ENCODE measurements around the gene BACE2.
A peak's percentile ranks its signal among the peaks of the same experiment; 100 is the strongest.

The BACE2 gene

DNA sequence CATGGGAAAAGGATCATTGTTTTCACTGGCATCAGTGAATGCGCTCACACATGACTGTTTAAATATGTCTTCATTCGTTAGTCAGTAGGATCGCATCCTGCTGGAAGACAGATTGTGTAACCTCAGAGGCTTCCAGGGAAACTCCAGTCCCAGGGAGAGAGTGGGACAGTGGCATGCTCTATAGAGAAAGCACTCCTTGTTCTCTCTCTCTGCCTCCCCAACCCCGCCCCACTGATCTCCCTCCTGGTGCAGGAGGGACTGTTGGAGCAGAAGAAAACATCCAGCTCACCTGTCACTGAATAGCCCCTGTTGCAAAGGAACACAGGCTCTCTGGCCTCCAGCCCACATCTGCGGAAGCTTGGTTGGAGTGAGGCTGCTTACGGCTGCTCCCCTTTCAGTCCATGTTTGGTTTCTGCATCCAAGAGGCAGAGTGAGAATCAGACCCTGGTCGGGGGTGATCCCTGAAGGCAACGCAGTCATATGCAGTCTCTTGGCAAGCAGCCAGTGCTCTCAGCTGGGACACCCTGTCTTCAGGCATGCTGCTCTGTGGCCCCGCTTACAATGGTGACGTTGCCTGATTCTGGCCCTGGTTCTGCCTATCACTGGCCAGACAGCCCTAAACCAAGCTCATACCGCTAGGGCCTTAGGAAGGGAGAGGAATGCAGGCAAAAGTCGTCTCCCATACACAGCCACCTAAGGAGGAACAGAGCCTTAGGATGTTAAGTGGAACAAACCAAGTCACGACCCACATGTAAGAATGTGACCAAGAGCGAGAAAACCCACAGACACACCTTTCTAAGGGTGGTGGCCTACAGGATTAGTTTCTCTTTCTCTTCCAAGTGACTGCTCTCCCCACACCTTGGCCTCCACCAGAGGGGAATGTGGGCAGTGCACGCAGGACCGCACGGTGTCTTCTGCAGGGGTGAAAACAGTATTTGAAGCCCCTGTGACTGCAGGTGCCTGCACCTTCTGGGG is 39.7 kb downstream of the BACE2 start:
- peak; percentile 62 for DNase-seq (ENCODE audit: low read depth)
- no peak overlapping the region for H3K4me3 ChIP-seq (ENCODE audit: low read depth, low read length)

DNA sequence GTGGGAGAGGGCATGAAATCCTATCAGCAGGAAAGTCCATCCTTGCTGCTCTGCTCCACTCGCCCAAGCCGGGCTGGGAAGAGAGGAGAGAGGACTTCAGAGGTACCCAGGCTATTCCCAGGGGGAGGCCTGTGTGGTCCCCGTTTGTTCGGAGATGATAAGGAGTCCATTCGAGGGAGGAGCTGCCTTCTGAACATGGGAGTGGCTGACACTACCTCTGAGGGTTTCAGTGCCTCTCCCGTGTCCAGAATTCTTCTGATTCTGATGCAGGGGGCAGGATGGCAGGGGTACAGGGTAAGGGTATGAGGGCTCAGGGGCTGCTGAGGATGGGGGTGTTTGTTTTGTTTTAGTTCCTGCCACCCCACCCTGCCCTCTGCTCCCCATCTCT is 40.4 kb downstream of the BACE2 start:
- no peak overlapping the region for H3K4me3 ChIP-seq (ENCODE audit: low read depth, low read length)
- no peak for DNase-seq (ENCODE audit: low read depth)

DNA sequence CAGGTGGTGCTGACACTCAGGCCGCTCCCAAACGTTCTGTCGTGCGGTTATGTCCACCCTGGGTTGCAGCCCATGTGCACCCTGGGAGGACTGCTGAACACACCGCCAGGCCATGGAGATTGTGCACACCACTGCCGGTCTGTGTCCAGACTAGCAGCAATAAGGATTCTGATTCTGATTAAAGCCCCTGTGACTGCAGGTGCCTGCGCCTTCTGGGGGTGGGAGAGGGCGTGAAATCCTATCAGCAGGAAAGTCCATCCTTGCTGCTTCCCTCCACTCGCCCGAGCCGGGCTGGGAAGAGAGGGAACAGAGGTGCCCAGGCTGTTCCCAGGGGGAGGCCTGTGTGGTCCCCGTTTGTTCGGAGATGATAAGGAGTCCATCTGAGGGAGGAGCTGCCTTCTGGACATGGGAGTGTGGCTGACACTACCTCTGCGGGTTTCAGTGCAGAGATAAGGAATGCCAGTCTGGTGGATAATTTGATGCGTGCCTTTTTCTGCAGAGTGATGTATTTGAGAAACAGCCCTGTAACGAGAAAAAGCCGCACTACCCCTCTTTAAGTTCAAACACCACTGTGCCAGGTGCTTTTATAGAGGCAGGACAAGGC is 41.2 kb downstream of the BACE2 start:
- no peak overlapping the region for H3K4me3 ChIP-seq (ENCODE audit: low read depth, low read length)
- DNase-seq (ENCODE audit: low read depth): no peak

DNA sequence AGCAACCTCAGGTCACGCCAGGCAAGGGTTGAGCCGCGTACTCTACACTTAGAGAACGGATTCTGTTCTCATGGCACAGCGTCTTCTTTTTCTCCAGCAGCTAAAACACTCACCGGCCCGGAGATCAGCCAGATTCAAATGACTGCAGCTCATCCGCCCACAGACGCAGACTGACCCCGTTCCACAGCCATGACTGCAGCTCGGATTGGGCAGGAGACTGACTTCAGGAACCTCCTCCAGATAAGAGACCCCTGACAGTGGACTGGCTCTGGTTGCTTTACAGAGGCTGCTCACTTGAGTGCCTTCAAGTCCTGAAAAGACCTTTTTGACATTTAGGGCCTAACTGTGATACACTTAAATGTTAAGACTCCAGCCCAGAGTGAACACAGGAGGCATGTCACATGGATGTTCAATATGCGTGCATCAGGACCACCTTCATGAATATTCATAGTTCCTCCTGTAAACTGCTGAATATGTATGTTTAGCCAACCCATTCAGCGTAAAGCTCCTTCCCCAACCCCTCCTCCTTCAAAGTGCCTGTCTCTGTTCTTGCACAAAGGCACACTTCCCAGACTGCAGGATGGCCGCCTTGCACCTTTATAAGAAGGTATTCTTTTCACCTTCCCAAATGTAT is 42.6 kb downstream of the BACE2 start:
- no peak for DNase-seq (ENCODE audit: low read depth)
- H3K4me3 ChIP-seq (ENCODE audit: low read depth, low read length): no peak overlapping the region

DNA sequence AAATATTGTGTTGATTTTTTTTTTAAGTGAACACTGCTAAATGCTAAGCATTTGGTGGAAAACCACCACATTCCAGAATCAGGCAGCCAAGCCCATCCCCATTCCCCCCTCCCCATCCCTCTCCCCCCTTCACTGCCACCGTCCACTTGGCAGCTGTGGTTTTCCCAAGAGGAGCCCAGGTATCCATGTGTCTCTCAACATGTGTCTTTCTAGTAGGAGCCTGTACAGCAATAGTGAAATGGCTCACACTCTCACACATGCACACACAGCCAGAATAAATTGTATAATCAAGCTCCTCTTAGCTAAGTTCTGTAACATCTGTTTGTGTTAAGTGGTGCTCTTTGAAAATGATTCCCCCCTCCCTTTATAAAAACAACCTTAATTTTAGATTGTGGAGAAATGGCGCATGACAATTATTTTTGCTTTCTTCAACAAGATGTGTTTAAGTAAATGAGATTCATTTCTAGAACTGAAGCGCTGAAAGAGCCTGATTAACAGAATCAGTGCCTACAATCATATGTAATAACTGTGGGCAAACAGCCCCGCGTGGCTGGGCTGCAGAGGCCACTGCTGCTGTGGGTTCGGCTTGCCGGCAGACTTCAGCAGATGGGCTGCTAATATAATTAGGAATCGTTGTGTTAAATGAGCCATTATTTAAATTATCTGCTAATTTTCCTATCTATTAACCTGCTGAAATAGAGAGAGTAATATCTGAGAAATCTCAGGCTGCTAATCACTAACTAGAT is 43.3 kb downstream of the BACE2 start:
- no peak for DNase-seq (ENCODE audit: low read depth)
- H3K4me3 ChIP-seq (ENCODE audit: low read depth, low read length): no peak overlapping the region

DNA sequence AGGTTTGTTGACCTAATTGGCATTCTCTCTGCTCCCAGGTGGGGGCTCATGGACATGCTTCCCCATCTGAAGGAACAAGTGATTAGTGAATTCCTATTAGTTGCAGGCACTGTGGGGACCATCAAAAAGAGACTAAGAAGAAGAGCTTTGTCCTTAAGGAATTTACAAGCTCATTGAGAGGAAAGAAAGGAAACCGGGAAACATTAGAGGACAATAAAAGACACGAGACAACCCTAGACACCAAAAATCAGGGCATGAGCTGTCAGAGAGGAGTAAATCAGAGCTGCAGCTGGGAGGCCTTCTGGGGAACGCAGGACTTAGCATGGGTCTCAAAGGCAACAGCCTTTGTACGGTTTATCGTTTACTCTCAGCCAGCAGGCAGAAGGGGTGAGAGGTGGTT is 45.1 kb downstream of the BACE2 start:
- no peak for DNase-seq (ENCODE audit: low read depth)
- no peak overlapping the region for H3K4me3 ChIP-seq (ENCODE audit: low read depth, low read length)

DNA sequence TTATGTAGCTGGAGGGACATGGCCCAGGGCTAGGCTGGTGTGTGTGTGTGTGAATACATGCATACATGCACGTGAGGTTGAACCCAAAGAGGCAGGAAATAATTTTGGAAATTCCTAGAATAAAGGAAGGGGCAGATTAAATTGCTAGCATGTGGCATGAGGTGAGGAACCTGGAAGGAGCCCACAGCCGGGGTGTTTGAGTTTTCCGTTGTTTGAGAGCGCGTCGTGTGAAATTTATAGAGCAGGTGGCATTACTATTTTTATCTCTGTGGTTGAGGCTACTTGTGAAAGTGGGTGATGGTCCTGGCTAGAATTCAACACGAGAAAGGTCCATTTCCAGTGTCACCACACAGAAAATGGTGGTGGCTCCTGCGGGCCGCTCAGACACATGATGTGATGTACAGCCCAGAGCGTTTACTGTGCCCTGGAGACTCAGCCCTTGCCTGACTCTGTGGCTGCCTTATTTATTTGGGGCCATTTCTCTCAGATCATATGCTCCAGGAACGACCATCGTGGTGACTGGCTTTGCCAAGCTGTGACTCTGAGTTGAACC is 48.0 kb downstream of the BACE2 start:
- no peak for DNase-seq (ENCODE audit: low read depth)
- no peak overlapping the region for H3K4me3 ChIP-seq (ENCODE audit: low read depth, low read length)

DNA sequence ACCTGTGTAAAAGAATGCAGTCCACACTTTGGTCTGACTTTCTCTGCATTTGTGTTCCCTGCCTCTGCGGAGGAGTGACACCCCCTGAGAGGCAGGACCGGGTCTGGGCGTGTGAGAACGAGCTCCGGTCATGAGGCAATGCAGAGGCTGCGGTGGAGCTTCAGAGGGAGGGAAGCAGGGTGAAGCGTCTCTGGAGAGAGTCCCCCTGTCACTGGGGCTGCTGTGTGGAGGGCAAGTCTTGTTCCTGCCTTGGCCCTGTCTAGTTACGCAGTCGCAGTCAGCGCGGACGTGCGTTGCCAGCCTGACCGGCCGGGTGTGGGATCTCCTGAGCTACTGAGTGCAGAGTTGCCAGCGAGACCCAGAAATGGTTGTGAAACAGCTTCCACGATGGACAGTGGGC is 48.5 kb downstream of the BACE2 start:
- no peak overlapping the region for H3K4me3 ChIP-seq (ENCODE audit: low read depth, low read length)
- DNase-seq (ENCODE audit: low read depth): no peak

DNA sequence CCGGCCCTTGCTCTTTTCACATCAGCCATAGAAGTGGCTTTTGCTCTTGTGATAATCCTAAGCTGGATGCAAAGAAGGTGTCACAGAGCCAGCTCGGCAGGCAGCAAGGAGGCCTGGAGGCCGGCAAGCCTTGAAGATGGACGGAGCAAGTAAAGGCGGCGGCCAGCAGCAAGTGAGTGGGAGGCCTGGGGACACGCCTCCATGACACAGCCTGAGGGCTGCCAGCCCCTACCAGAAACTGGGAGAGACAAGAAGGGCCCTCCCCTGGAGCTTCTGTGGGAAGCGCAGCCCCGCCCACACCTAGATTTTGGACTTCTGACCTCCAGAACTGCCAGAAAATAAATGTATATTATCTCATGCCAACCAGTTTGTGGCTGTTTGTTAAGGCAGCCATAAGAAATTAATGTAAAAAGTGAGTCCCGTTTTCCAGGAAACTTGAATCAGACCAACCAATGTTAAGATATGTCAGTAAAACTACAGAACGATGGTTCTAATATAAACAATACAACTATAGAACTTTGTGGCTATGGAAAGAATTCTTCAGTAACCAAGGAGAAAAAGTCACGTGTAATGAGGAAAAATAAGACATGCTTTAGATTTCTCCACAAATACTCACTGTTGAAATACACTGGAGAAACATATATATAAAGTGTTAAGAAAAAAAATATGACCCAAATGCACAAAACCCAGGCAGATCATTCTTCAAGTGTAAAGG is 49.9 kb downstream of the BACE2 start:
- DNase-seq (ENCODE audit: low read depth): peak; percentile 5
- no peak overlapping the region for H3K4me3 ChIP-seq (ENCODE audit: low read depth, low read length)

DNA sequence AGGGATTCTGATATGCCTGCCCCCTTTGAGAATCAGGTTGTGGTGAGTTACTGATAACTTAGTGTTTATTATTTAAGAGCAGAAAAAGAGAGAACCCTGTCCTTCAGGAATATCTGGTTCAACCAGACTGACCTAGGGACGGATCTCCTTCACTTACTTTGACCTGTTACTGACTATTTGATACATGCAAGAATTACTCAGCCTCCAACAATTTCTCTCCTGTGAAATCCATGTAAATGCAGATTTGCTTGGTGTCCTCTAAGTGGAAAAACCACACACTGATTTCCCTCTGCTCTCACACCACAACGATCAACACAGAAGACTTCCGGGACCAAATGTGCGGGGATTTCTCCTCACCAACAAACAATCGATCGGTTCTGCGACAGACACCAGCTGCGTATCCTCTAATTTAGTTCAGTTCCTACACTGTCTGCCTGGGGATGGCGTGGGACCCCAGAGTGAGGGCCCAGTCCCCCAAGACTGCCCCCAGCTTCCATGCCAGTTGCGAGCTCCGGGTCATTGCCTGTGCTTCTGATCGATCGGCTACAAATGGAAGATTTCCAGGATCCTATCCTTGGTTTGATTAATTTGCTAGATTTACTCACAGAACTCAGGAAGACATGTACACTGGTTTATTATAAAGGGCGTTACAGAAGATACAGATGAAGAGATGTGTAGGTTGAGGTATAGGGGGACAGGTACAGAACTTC is 51.7 kb downstream of the BACE2 start:
- H3K4me3 ChIP-seq (ENCODE audit: low read depth, low read length): no peak overlapping the region
- DNase-seq (ENCODE audit: low read depth): no peak

DNA sequence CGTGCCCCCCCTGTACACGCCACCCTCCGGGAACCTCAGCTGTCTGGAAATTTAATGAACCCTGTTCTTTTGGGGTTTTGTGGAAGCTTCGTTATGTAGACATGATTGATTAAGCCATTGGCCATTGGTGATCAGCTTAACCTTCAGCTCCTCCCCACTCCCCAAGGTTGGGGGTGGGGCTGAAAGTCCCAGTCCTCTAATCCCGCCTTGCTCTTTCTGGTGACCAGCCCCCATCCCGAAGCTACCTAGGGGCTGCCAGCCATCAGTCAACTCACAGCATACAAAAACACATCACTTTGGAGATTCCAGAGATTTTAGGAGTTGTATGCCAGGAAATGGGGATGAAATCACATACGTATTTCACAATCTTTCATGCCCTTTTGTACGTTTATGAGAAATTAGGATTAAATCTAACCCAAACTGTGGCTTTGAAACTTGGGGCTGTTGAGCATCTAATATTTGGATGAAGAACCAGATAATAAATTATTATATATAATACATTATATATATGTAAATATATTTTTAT is 52.3 kb downstream of the BACE2 start:
- no peak overlapping the region for H3K4me3 ChIP-seq (ENCODE audit: low read depth, low read length)

DNA sequence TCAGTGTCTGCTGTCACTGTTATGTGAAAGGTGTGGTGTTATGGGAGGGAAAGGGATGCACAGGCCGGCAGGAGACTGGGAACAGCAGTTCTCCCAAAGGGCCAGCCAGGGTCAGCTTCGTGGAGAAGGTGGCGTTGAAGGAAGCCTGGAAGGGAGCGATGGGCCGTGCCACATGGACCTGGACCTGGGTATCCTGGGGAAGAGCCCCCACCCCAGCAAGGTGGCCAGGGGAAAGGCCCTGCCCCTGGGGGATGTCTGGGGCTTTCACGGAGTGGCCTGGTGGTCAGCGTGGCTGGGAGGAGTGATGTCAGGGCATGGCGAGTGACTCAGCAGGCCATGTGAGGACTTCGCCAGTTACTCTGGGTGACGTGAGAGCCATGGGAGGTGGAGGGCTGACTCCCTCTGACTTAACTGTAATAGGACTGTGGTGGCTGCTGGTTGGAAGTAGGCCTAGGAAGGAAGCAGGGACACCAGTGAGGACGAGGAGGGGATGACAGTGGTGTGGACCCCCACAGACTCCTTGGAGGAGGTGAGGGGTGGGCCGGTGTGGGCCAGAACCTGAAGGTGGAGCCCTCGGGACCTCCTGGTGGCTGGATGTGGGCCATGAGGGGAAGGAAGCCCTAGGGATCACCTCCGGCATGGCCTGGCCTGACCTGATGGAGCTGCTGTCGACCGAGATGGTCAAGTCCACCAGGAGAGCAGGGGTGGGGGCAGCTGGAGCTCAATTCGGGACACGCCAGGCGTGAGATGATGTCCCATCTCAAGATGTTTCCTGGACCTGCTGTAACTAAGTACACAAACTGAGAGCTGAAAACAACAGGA is 54.5 kb downstream of the BACE2 start:
- no peak overlapping the region for H3K4me3 ChIP-seq (ENCODE audit: low read depth, low read length)
- no peak for DNase-seq (ENCODE audit: low read depth)

More for the DNA sequence above, 52.3 kb downstream of the BACE2 start:
- DNase-seq (ENCODE audit: low read depth): no peak

DNA sequence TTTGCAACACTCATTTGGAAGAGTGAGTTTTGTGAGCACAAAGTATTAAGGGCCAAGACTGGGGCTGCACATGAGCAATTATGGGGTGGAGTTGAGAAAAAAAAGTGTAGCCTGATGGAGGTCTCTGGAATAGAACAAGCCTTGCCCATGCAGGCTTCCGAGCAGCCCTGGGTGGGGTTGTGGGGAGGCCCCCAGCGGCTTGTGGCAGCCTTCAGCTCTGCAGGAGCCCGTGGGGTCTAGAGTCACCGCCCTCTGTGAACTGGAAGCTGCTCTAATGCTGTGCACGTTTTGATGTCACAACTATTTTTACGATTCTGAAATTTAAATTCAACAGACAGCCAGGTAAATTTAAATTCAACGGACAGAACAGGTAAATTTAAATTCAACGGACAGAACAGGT is 58.9 kb downstream of the BACE2 start:
- no peak for DNase-seq (ENCODE audit: low read depth)
- H3K4me3 ChIP-seq (ENCODE audit: low read depth, low read length): no peak overlapping the region

DNA sequence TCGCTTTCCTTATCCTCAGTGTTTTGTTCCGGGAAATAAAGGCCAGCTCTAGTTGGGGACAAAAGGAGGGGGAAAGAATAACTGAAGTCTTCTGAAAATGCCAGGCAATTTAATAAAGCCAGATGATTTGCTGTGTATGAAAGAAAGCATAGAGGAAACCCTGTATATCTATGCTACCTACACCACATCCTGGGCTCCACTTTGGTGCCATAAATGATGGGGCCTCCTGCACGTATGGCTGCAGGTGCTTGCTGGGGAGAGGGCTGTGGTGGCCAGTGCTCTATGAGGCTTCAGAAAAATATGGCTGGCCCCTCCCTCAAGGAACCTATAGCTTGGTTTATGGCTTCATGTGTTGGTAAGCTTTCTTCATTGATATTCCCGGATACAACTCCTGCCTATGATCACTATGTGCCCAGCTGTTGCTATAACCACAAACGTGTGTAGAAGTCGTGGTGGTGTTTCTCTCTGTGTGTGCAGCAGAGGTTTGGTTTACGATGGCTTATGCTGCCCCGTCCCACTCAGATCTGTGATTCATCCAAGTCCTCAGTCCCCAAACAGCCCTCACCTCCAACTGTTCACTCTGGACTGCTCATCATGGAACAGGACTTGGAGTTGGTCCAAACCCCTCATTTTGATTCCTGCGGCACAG is 59.5 kb downstream of the BACE2 start:
- no peak for DNase-seq (ENCODE audit: low read depth)
- no peak overlapping the region for H3K4me3 ChIP-seq (ENCODE audit: low read depth, low read length)

DNA sequence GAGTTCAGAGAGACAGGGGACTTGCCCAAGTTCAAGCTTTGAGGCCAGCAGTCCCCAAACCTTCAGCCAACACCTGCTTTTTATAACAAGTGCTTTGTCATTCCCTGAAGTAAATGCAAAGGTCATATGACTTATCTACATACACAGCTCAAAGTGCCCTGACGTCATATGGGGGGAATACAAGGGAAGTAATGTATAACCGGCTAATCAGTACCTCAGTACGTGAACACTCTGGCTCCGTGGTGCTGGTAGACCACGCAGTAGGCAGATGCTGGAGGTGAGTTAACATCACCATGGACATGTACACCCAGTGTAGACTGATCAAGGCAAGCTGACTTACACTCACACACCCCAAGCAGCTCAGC is 60.0 kb downstream of the BACE2 start:
- no peak for DNase-seq (ENCODE audit: low read depth)
- no peak overlapping the region for H3K4me3 ChIP-seq (ENCODE audit: low read depth, low read length)

DNA sequence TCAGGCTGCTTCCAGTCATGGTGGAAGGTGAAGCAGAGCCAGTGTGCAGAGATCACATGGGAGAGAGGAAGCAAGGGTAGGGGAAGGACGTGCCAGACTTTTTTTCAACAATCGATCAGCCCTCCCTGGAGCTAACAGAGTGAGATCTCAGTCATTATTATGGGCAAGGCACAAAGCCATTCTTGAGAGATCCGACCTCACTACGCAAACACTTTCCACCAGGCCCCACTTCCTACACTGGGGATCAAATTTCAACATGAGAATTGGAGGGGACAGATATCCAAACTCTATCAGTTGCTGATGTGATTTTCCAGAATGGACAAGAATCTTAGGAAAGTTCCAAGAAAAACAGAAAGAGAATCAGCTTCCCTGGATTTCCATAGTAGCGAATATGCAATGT is 60.5 kb downstream of the BACE2 start:
- DNase-seq (ENCODE audit: low read depth): no peak
- no peak overlapping the region for H3K4me3 ChIP-seq (ENCODE audit: low read depth, low read length)

DNA sequence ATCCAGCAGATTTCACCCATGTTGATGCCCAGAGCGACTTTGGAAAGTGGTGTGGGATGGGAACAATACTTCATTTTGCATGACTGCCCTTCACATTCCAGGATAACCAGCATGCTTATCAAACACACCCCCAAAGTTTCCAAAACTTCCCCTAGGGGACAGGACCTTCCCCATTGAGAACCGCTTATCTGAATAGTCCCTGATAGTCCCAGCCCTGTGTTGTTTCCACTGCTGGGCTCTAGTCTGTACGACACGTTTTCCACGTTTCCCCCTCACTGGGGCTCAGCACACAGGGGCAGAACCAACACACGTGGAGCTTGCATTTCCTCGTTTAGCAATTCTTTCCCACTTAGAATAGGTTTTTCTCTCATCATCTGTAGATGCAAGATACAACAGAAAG is 61.0 kb downstream of the BACE2 start:
- DNase-seq (ENCODE audit: low read depth): no peak
- no peak overlapping the region for H3K4me3 ChIP-seq (ENCODE audit: low read depth, low read length)
